Stimulated activated CD8-positive, alpha-beta memory T cell treated with anti-CD3 and anti-CD28 coated beads, Interleukin-12 subunit alpha, Interleukin-12 subunit beta, amount 100 ng/mL, for 4 hours (primary cell): ENCODE measurements around the gene RIOK1.

ENCODE experiments used
- DNase-seq: peaks from one replicate; pipeline ENCODE4 v3.0.0-alpha.2; 2020; ENCODE audit warnings: low read depth

The RIOK1 gene

GRCh38 chr6:7409740-7410139, 20.1 kb downstream of the RIOK1 start:
- DNase-seq, result no peak

GRCh38 chr6:7410851-7411250, 21.2 kb downstream of the RIOK1 start:
- DNase-seq, result no peak

- no peak for DNase-seq
These were observed 21.7 kb downstream of the RIOK1 start for GRCh38 chr6:7411328-7411727.

- DNase-seq, result no peak
These were observed 23.7 kb downstream of the RIOK1 start for GRCh38 chr6:7413151-7413823.

GRCh38 chr6:7414811-7415210, 25.2 kb downstream of the RIOK1 start:
- no peak for DNase-seq

GRCh38 chr6:7417684-7418083, 28.1 kb downstream of the RIOK1 start:
- no peak for DNase-seq

GRCh38 chr6:7418238-7418905, 28.8 kb downstream of the RIOK1 start:
- no peak for DNase-seq

- no peak for DNase-seq
These were observed 29.5 kb downstream of the RIOK1 start for GRCh38 chr6:7419065-7419464.

GRCh38 chr6:7421066-7421465, 31.5 kb downstream of the RIOK1 start:
- no peak for DNase-seq

- DNase-seq, result no peak
These were observed 34.5 kb downstream of the RIOK1 start for GRCh38 chr6:7424058-7424457.

GRCh38 chr6:7424967-7425807, 35.6 kb downstream of the RIOK1 start:
- DNase-seq, result no peak

- DNase-seq, result no peak
These were observed 36.2 kb downstream of the RIOK1 start for GRCh38 chr6:7425808-7426190.

GRCh38 chr6:7426447-7427169, 37.0 kb downstream of the RIOK1 start:
- no peak for DNase-seq

GRCh38 chr6:7431313-7431673, 41.7 kb downstream of the RIOK1 start:
- DNase-seq, result no peak

GRCh38 chr6:7431674-7432390, 42.2 kb downstream of the RIOK1 start:
- DNase-seq, result no peak

- no peak for DNase-seq
These were observed 42.9 kb downstream of the RIOK1 start for GRCh38 chr6:7432391-7433120.

- no peak for DNase-seq
These were observed 43.6 kb downstream of the RIOK1 start for GRCh38 chr6:7433121-7433617.

GRCh38 chr6:7434672-7435071, 45.1 kb downstream of the RIOK1 start:
- DNase-seq, result no peak

GRCh38 chr6:7438011-7438410, 48.4 kb downstream of the RIOK1 start:
- no peak for DNase-seq

- no peak for DNase-seq
These were observed 49.6 kb downstream of the RIOK1 start for GRCh38 chr6:7439228-7439627.

GRCh38 chr6:7440476-7440875, 50.9 kb downstream of the RIOK1 start:
- no peak for DNase-seq
